Measurements from ENCODE around the gene HMCN2.

GRCh38 chr9:130468566-130468965 is 203.0 kb downstream of the HMCN2 start:
- TF ChIP-seq CTCF (conservative IDR thresholded peaks at IDR 0.05): no peak
- TF ChIP-seq ZFX (IDR thresholded peaks at IDR 0.05): no peak
